ENCODE measurements around the gene PLEKHB2. TPM values are rescaled to one million over a fixed set of nuclear protein-coding genes. Genes with fewer than 3 reads are reported as not detected.
"Not testable (repeated sequence)": the region's sequence is repeated elsewhere in the genome, so short reads cannot be mapped to it uniquely, and the experiment has no call there.

PLEKHB2 gene
- polyA plus RNA-seq, 1 experiment = 70.5 TPM

GRCh38 chr2:131058920-131059319, 46.2 kb upstream of the PLEKHB2 start:
- ChIA-PET POLR2A (no interaction called here), CTCF (no interaction called here)
- no peak overlapping the region for H3K4me3 ChIP-seq (ENCODE audit: low read depth, low read length)
- DNase-seq (ENCODE audit: low read depth, low spot score) = no peak
- H3K27ac ChIP-seq (ENCODE audit: low read depth, low read length) = no peak overlapping the region
- no peaks in the 10 kb centered on the region for H3K27me3 ChIP-seq (ENCODE audit: control insufficient read depth, insufficient read depth, low read length)
- no peaks in the 10 kb centered on the region for H3K9me3 ChIP-seq (ENCODE audit: control insufficient read depth, insufficient read depth, low read length)
- TF ChIP-seq, protein P1, sequence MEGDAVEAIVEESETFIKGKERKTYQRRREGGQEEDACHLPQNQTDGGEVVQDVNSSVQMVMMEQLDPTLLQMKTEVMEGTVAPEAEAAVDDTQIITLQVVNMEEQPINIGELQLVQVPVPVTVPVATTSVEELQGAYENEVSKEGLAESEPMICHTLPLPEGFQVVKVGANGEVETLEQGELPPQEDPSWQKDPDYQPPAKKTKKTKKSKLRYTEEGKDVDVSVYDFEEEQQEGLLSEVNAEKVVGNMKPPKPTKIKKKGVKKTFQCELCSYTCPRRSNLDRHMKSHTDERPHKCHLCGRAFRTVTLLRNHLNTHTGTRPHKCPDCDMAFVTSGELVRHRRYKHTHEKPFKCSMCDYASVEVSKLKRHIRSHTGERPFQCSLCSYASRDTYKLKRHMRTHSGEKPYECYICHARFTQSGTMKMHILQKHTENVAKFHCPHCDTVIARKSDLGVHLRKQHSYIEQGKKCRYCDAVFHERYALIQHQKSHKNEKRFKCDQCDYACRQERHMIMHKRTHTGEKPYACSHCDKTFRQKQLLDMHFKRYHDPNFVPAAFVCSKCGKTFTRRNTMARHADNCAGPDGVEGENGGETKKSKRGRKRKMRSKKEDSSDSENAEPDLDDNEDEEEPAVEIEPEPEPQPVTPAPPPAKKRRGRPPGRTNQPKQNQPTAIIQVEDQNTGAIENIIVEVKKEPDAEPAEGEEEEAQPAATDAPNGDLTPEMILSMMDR (IDR thresholded peaks at IDR 0.05; ENCODE audit: low read depth, low read length) = no peak

- no peak overlapping the region for H3K27ac ChIP-seq (ENCODE audit: low read depth, low read length)
- no peak for DNase-seq (ENCODE audit: low read depth, low spot score)
- H3K27me3 ChIP-seq (ENCODE audit: control insufficient read depth, insufficient read depth, low read length) = no peaks in the 10 kb centered on the region
- ChIA-PET CTCF (no interaction called here), POLR2A (no interaction called here)
- TF ChIP-seq, protein P1 (IDR thresholded peaks at IDR 0.05; ENCODE audit: low read depth, low read length) = no peak
- H3K9me3 ChIP-seq (ENCODE audit: control insufficient read depth, insufficient read depth, low read length) = no peaks in the 10 kb centered on the region
- no peak overlapping the region for H3K4me3 ChIP-seq (ENCODE audit: low read depth, low read length)
Measured at GRCh38 chr2:131063501-131064283, 41.4 kb upstream of the PLEKHB2 start.

DNA sequence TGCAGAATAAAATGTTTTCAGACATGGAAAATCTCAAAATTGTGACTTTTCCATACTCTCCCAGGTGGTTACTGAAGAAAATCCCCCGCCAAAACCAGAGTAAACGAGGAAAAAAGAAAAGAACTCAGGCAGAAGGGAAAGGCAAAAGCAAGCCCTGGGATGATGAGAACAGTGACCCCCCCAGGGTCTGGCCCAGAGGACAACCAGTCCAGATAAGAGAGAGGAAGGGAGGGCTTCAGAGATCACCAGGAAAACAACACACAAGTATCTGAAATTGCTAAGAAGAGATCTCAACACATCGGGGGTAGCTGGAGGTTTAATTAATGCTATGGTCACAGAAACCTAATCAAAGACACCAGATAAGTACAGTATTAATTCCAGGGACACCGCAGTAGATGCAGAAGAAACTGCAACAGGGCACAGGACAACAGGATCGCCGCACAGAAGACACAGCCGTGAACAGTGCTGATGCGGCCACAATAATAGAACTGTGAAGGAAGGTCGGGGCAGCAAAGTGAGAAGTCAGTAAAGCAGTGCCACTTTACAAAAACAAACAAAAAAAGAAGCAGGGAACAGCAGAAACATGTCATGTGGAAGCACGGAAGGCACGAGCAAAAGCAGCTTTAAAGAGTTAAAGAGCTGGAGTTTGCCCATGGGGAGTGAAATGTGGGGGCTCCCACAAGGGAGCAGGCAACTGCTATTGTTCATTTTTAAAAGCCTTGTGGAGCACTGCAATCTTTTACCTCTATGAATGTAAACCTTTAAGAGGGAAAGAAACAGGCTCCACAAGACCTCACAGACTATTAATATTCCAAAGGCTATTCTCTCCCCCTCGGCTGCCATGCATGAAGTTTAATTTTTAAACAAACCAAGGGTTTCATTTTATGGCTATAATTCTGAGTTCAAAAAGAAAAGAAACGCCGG, 40.3 kb upstream of the PLEKHB2 start:
- Histone ChIP-seq H3K4me3 (ENCODE audit: low read depth, low read length) (no peak overlapping the region), H3K9me3 (ENCODE audit: control insufficient read depth, insufficient read depth, low read length) (no peaks in the 10 kb centered on the region), H3K27me3 (ENCODE audit: control insufficient read depth, insufficient read depth, low read length) (no peaks in the 10 kb centered on the region), H3K27ac (ENCODE audit: low read depth, low read length) (no peak overlapping the region)
- TF ChIP-seq, protein P1 (IDR thresholded peaks at IDR 0.05; ENCODE audit: low read depth, low read length) = no peak
- ChIA-PET POLR2A (interaction anchor here (0.9 kb wide), 1 partner anchor 8 kb away, joined by 3 read pairs; no protein-coding TSS in a partner anchor), CTCF (interaction anchor here (0.7 to 1.6 kb wide), 2 partner anchors 9 to 24 kb away, joined by 4 to 5 read pairs; no protein-coding TSS in a partner anchor)
- no peak for DNase-seq (ENCODE audit: low read depth, low spot score)

DNA sequence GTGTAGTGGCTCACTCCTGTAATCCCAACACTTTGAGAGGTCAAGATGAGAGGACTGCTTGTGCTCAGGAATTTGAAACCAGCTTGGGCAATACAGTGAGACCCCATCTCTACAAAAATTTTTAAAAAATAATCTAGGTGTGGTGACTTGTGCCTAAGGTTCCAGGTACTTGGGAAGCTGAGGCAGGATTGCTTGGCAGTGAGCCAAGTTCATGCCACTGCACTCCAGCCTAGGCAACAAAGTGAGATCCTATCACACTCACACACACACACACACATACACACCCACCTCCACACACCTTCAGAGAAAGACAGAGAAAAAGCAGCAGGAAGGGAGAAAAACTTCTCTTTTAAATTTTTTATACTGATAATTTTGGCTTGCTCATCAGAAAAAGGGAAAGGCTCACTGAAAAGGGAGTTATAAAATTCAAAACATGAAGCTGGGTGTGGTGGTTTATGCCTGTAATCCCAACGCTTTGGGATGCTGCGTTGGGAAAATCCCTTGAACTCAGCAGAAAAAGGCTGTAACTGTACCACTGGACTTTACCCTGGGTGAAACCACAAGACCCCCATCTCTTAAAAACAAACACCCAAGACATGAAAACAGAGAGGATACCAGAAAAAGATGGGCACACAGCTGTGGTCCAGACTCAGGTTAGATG, 37.5 kb upstream of the PLEKHB2 start:
- POLR2A ChIA-PET = no interaction called here

GRCh38 chr2:131068172-131068571, 37.0 kb upstream of the PLEKHB2 start:
- H3K27ac ChIP-seq (ENCODE audit: low read depth, low read length); H3K27me3 ChIP-seq (ENCODE audit: control insufficient read depth, insufficient read depth, low read length); POLR2A ChIA-PET; H3K4me3 ChIP-seq (ENCODE audit: low read depth, low read length); CTCF ChIA-PET; DNase-seq (ENCODE audit: low read depth, low spot score); H3K9me3 ChIP-seq (ENCODE audit: control insufficient read depth, insufficient read depth, low read length): not testable (repeated sequence)

More for the DNA sequence above, 37.5 kb upstream of the PLEKHB2 start:
- CTCF ChIA-PET = no interaction called here
- Histone ChIP-seq H3K27me3 (ENCODE audit: control insufficient read depth, insufficient read depth, low read length) (no peaks in the 10 kb centered on the region), H3K4me3 (ENCODE audit: low read depth, low read length) (no peak overlapping the region), H3K27ac (ENCODE audit: low read depth, low read length) (no peak overlapping the region), H3K9me3 (ENCODE audit: control insufficient read depth, insufficient read depth, low read length) (no peaks in the 10 kb centered on the region)
- no peak for DNase-seq (ENCODE audit: low read depth, low spot score)
- TF ChIP-seq, protein P1 (IDR thresholded peaks at IDR 0.05; ENCODE audit: low read depth, low read length) = no peak

DNA sequence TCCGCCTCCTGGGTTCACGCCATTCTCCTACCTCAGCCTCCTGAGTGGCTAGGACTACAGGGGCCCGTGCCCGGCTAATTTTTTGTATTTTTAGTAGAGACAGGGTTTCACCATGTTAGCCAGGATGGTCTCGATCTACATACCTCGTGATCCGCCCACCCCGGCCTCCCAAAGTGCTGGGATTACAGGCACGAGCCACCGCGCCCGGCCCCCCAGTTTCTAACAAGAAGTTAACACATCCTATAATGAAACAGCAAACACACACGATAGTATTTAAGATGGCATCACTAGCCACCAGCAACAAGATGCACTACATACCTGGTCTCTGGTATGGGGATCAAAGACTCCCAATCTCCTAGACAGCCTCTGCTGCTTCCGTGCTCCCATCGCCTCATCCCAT, 29.6 kb upstream of the PLEKHB2 start:
- H3K27ac ChIP-seq (ENCODE audit: low read depth, low read length); CTCF ChIA-PET; POLR2A ChIA-PET; H3K27me3 ChIP-seq (ENCODE audit: control insufficient read depth, insufficient read depth, low read length); H3K9me3 ChIP-seq (ENCODE audit: control insufficient read depth, insufficient read depth, low read length); H3K4me3 ChIP-seq (ENCODE audit: low read depth, low read length); DNase-seq (ENCODE audit: low read depth, low spot score): not testable (repeated sequence)
